ENCODE measurements around the gene SEC16B.

- TF ChIP-seq CTCF (IDR thresholded peaks at IDR 0.05) (no peak), REST (IDR thresholded peaks at IDR 0.05; ENCODE audit: insufficient read depth in 1 of 2, low read depth in 2 of 2, low read length in 1 of 2) (no peak), TCF7L2 (IDR thresholded peaks at IDR 0.05; ENCODE audit: low read depth, low read length) (no peak), POLR2AphosphoS5 (IDR thresholded peaks at IDR 0.05; ENCODE audit: low read depth, low read length) (no peak)
These were observed 47.7 kb upstream of the SEC16B start for GRCh38 chr1:178017517-178017916.

All from Panc1 (cell line).